ENCODE data around the gene CPA2. TPM values are rescaled to one million over a fixed set of nuclear protein-coding genes. Genes with fewer than 3 reads are reported as not detected.
A peak's percentile ranks its signal among the peaks of the same experiment; 100 is the strongest.

CPA2 gene
- total and polyA plus RNA-seq, 2 of the 4 experiments (the other 2 are of a cell fraction): 0.05 TPM; not detected in 1

- CTCF ChIA-PET: no interaction called here
- in situ Hi-C loops (cut with MboI; ENCODE audit: low sequenced_read_pairs): no loop called here
Observed at GRCh38 chr7:130324306-130324943, 57.8 kb downstream of the CPA2 start.

More at GRCh38 chr7:130324306-130324943, 57.8 kb downstream of the CPA2 start:
- Histone ChIP-seq H3K4ac (ENCODE audit: low read depth, low read length) (no peak overlapping the region), H3K27me3 (ENCODE audit: control insufficient read depth, insufficient read depth, low read length) (no peaks in the 10 kb centered on the region), H2AK9ac (replicated peaks; ENCODE audit: low read depth, low read length, poor library complexity) (peak overlapping the region; percentile 3), H3K9me1 (ENCODE audit: insufficient read depth, low read length) (no peaks in the 10 kb centered on the region), H3K9ac (ENCODE audit: low read depth, low read length) (no peak overlapping the region), H2AFZ (replicated peaks; ENCODE audit: low read length, poor library complexity) (no peak overlapping the region), H3K18ac (ENCODE audit: low read depth, low read length) (no peak overlapping the region), H3K79me1 (ENCODE audit: low read depth in 1 of 2, low read length in 2 of 2) (no peaks in the 10 kb centered on the region), H2BK120ac (ENCODE audit: low read depth, low read length) (no peak overlapping the region), H4K8ac (ENCODE audit: low read depth in 2 of 2, low read length in 2 of 2) (no peak overlapping the region), H3K9me3 (ENCODE audit: control insufficient read depth, insufficient read depth, low read length) (no peaks in the 10 kb centered on the region), H2BK20ac (ENCODE audit: low read depth, low read length) (no peak overlapping the region), H4K91ac (ENCODE audit: insufficient read depth, low read depth, low read length) (no peak overlapping the region), H4K20me1 (ENCODE audit: insufficient read depth, low read length) (no peaks in the 10 kb centered on the region), H2BK5ac (ENCODE audit: low read depth, low read length, poor library complexity, severe bottlenecking) (no peak overlapping the region), H2BK15ac (ENCODE audit: low read depth, low read length) (no peak overlapping the region), H3K27ac (ENCODE audit: insufficient read depth, low read length) (no peak overlapping the region), H3K4me1 (ENCODE audit: control insufficient read depth, insufficient read depth, low read length) (no peaks in the 10 kb centered on the region), H3K4me2 (ENCODE audit: low read depth, low read length) (no peak overlapping the region), H2AK5ac (ENCODE audit: low read depth, low read length) (no peak overlapping the region), H4K5ac (ENCODE audit: low read depth, low read length) (no peak overlapping the region), H3K36me3 (ENCODE audit: control insufficient read depth, insufficient read depth, low read length) (peaks cover 3% of the 10 kb centered on the region; the same call in 1 of the 2 replicates), H3K56ac (ENCODE audit: extremely low read depth, insufficient read depth, low read length) (no peak overlapping the region), H3K23ac (ENCODE audit: low read depth, low read length) (no peak overlapping the region), H3K4me3 (ENCODE audit: insufficient read depth, low read depth, low read length) (no peak overlapping the region), H3K14ac (replicated peaks; ENCODE audit: low read depth, low read length) (no peak overlapping the region)
- DNase-seq (no peak), ATAC-seq (ENCODE audit: low read depth) (no peak)
- dilution Hi-C loops (cut with HindIII; ENCODE audit: low sequenced_read_pairs, unreplicated experiment) (no loop called here), intact Hi-C loops (cut with micrococcal nuclease) (no loop called here)
- WGBS, 2 experiments (ENCODE audit: extremely low coverage in 2 of 2, insufficient read length in 1 of 2): no CpG with 5 or more reads among the region's 10 CpGs
- POLR2A ChIA-PET (ENCODE audit: unreplicated experiment): interaction anchor here (0.6 kb wide), 1 partner anchor 68 kb away, joined by 3 read pairs; no protein-coding TSS in a partner anchor
- TF ChIP-seq MAZ (IDR thresholded peaks at IDR 0.05; ENCODE audit: borderline replicate concordance, low read depth, low read length): no peak
- TF ChIP-seq ELK1 (IDR thresholded peaks at IDR 0.05; ENCODE audit: borderline replicate concordance, low read depth, low read length): no peak
- no peak for TF ChIP-seq POLR2A (IDR thresholded peaks at IDR 0.05; ENCODE audit: low read depth, low read length)
- TF ChIP-seq SMC3 (IDR thresholded peaks at IDR 0.05; ENCODE audit: low read depth, low read length): no peak
- no peak for TF ChIP-seq USF2 (IDR thresholded peaks at IDR 0.05; ENCODE audit: low read depth, low read length)
- TF ChIP-seq MXI1 (IDR thresholded peaks at IDR 0.05; ENCODE audit: borderline replicate concordance, low read depth, low read length): no peak
- no peak for TF ChIP-seq CTCF (conservative IDR thresholded peaks at IDR 0.05; ENCODE audit: low read depth, low read length)
- TF ChIP-seq CHD1 (IDR thresholded peaks at IDR 0.05; ENCODE audit: low read depth, low read length): no peak
- no peak for TF ChIP-seq FOS (IDR thresholded peaks at IDR 0.05; ENCODE audit: low read depth, low read length)
- no peak for TF ChIP-seq NFE2L2 (IDR thresholded peaks at IDR 0.05; ENCODE audit: low read depth, low read length)
- no peak for TF ChIP-seq BHLHE40 (IDR thresholded peaks at IDR 0.05; ENCODE audit: low read depth, low read length)
- TF ChIP-seq CEBPB (IDR thresholded peaks at IDR 0.05; ENCODE audit: low read depth, low read length): no peak
- TF ChIP-seq RFX5 (IDR thresholded peaks at IDR 0.05; ENCODE audit: low read depth, low read length): no peak
- no peak for TF ChIP-seq RCOR1 (IDR thresholded peaks at IDR 0.05; ENCODE audit: insufficient replicate concordance, low read length)
- TF ChIP-seq MAFK (IDR thresholded peaks at IDR 0.05; ENCODE audit: low read depth, low read length): no peak
- TF ChIP-seq RAD21 (IDR thresholded peaks at IDR 0.05; ENCODE audit: low read length): no peak
- no TSS peak for BruUV-seq (replicated peaks)
